Liver (tissue), 9 donors: Measurements from ENCODE around the gene RPA3. TPM values are rescaled to one million over a fixed set of nuclear protein-coding genes. Genes with fewer than 3 reads are reported as not detected.

Experiments
- DNase-seq: peaks from one replicate; pipeline ENCODE4 v3.0.0-alpha.2; 2017; ENCODE audit warnings: low spot score
- H3K27ac ChIP-seq, 2 donors: one replicate each; pipeline ENCODE4 v1.7.0; 2013; ENCODE audit warnings: inconsistent platforms in 2 of 2, low read length in 2 of 2, control low read depth in 1 of 2, low read depth in 1 of 2, mild to moderate bottlenecking in 1 of 2
- H3K27me3 ChIP-seq, 4 donors: one replicate each; pipeline versions ENCODE4 v1.6.1 to v1.7.0; 2013; ENCODE audit warnings: low read length in 3 of 4, inconsistent platforms in 1 of 4, mild to moderate bottlenecking in 1 of 4, moderate library complexity in 1 of 4; ENCODE audit not compliant: control insufficient read depth in 4 of 4, insufficient read depth in 4 of 4
- H3K36me3 ChIP-seq, 4 donors: one replicate each; pipeline versions ENCODE4 v1.6.1 to v1.7.0; 2013; ENCODE audit warnings: low read length in 3 of 4, mild to moderate bottlenecking in 3 of 4, low read depth in 1 of 4, moderate library complexity in 1 of 4; ENCODE audit not compliant: control insufficient read depth in 4 of 4, insufficient read depth in 3 of 4
- H3K4me1 ChIP-seq, 4 donors: one replicate each; pipeline versions ENCODE4 v1.6.1 to v1.7.0; 2013; ENCODE audit warnings: low read length in 3 of 4, mild to moderate bottlenecking in 3 of 4, moderate library complexity in 1 of 4; ENCODE audit not compliant: control insufficient read depth in 4 of 4, insufficient read depth in 4 of 4
- H3K4me3 ChIP-seq, 3 donors: one replicate each; pipeline versions ENCODE4 v1.6.1 to v1.7.0; 2013; ENCODE audit warnings: low read length in 3 of 3, control low read depth in 1 of 3, low read depth in 1 of 3, mild to moderate bottlenecking in 1 of 3
- H3K9ac ChIP-seq, 2 donors: one replicate each; pipeline ENCODE4 v1.7.0; 2013; ENCODE audit warnings: low read length in 2 of 2, mild to moderate bottlenecking in 2 of 2, moderate library complexity in 2 of 2, control low read depth in 1 of 2, low read depth in 1 of 2
- H3K9me3 ChIP-seq, 4 donors: one replicate each; pipeline versions ENCODE4 v1.6.1 to v1.7.0; 2013; ENCODE audit warnings: low read length in 3 of 4; ENCODE audit not compliant: control insufficient read depth in 4 of 4
- GABPA ChIP-seq, 2 donors: IDR thresholded peaks in 1 of 2; conservative IDR thresholded peaks in 1 of 2; 2 replicates each; pipeline ENCODE4 v1.6.1; 2016; ENCODE audit warnings: antibody characterized with exemption in 2 of 2, mild to moderate bottlenecking in 1 of 2, moderate library complexity in 1 of 2
- HNF4G ChIP-seq: IDR thresholded peaks from 2 replicates; pipeline ENCODE4 v1.6.1; 2016; ENCODE audit warnings: antibody characterized with exemption
- NR2F2 ChIP-seq: IDR thresholded peaks from 2 replicates; pipeline ENCODE4 v1.6.1; 2016; ENCODE audit warnings: antibody characterized with exemption
- RAD21 ChIP-seq, 2 donors: IDR thresholded peaks; 2 replicates each; pipeline ENCODE4 v1.6.1; 2016; ENCODE audit warnings: antibody characterized with exemption in 2 of 2, mild to moderate bottlenecking in 2 of 2
- RXRA ChIP-seq, 2 donors: IDR thresholded peaks; 2 replicates each; pipeline ENCODE4 v1.6.1; 2017 to 2018; ENCODE audit warnings: antibody characterized with exemption in 2 of 2, mild to moderate bottlenecking in 1 of 2
- SP1 ChIP-seq: IDR thresholded peaks from 2 replicates; pipeline ENCODE4 v1.6.1; 2018; ENCODE audit warnings: antibody characterized with exemption, mild to moderate bottlenecking
- TAF1 ChIP-seq: conservative IDR thresholded peaks from 2 replicates; pipeline ENCODE4 v1.6.1; 2016; ENCODE audit warnings: antibody characterized with exemption, mild to moderate bottlenecking
- YY1 ChIP-seq: IDR thresholded peaks from 2 replicates; pipeline ENCODE4 v1.6.1; 2016; ENCODE audit warnings: antibody characterized with exemption, mild to moderate bottlenecking
- WGBS: extraction: QIAGEN DNeasy Blood & Tissue Kit; methylation state at CpG from one replicate; pipeline ENCODE4 v1.1.7; 2013; 5-methylcytosine and 5-hydroxymethylcytosine counted together
- polyA plus RNA-seq, 2 donors: library from polyadenylated mRNA; stranded (reverse) in 1 of 2; unstranded in 1 of 2; fragments of 200-250 nt in 1 of 2; fragments of >200 nt in 1 of 2; fragmentation: Nextera tagmentation in 1 of 2; extraction: Ambion mirVana in 1 of 2; gene quantifications; one replicate each; pipeline versions ENCODE4 v1.2.1 to v1.2.3, GENCODE V29; 2013 to 2015
- total RNA-seq, 2 donors: library from RNA; depleted of rRNA; stranded (reverse); fragments of >200 nt; gene quantifications; one replicate each; pipeline ENCODE4 v1.2.3, GENCODE V29; 2014
- TF ChIP-seq, protein P1 (sequence below): IDR thresholded peaks from 2 replicates; pipeline ENCODE4 v1.6.1; 2016; ENCODE audit warnings: antibody characterized with exemption
- TF ChIP-seq, protein P2 (sequence below): fragments of 150-350 bp; IDR thresholded peaks from 2 replicates; pipeline ENCODE4 v1.5.1; 2017; ENCODE audit warnings: improper control_type of control experiment, low read depth, low read length; ENCODE audit not compliant: missing input control
- TF ChIP-seq, protein P3 (sequence below): IDR thresholded peaks from 2 replicates; pipeline ENCODE4 v1.6.1; 2016; ENCODE audit warnings: antibody characterized with exemption
- TF ChIP-seq, protein P4 (sequence below): IDR thresholded peaks from 2 replicates; pipeline ENCODE4 v1.6.1; 2016; ENCODE audit warnings: antibody characterized with exemption, mild to moderate bottlenecking
- donor health status: healthy.
- donor health status: healthy.
- donor health status: healthy.
- donor health status: healthy.
- donor health status: healthy.

Gene RPA3
- total and polyA plus RNA-seq, 4 donors, result 13.0 to 53.1 (median 18.6) TPM

- Histone ChIP-seq H3K9ac (no peak overlapping the region), H3K4me3 (no peak overlapping the region), H3K9me3 (no peaks in the 10 kb centered on the region), H3K4me1 (no peaks in the 10 kb centered on the region), H3K27me3 (no peaks in the 10 kb centered on the region), H3K27ac (no peak overlapping the region), H3K36me3 (peaks cover 0 to 2% (median 0%) of the 10 kb centered on the region in 4 donors)
- DNase-seq, result no peak
- WGBS, result 94% methylated on average over 1 of the region's 1 CpG
- TF ChIP-seq RXRA (IDR thresholded peaks at IDR 0.05) (no peak), TAF1 (no peak), NR2F2 (no peak), HNF4G (no peak), YY1 (no peak), GABPA (IDR thresholded peaks at IDR 0.05 in 1 of 2, conservative IDR thresholded peaks at IDR 0.05 in 1 of 2) (no peak), SP1 (no peak)
- TF ChIP-seq, protein P1, sequence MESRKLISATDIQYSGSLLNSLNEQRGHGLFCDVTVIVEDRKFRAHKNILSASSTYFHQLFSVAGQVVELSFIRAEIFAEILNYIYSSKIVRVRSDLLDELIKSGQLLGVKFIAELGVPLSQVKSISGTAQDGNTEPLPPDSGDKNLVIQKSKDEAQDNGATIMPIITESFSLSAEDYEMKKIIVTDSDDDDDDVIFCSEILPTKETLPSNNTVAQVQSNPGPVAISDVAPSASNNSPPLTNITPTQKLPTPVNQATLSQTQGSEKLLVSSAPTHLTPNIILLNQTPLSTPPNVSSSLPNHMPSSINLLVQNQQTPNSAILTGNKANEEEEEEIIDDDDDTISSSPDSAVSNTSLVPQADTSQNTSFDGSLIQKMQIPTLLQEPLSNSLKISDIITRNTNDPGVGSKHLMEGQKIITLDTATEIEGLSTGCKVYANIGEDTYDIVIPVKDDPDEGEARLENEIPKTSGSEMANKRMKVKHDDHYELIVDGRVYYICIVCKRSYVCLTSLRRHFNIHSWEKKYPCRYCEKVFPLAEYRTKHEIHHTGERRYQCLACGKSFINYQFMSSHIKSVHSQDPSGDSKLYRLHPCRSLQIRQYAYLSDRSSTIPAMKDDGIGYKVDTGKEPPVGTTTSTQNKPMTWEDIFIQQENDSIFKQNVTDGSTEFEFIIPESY, result no peak
- TF ChIP-seq, protein P2, sequence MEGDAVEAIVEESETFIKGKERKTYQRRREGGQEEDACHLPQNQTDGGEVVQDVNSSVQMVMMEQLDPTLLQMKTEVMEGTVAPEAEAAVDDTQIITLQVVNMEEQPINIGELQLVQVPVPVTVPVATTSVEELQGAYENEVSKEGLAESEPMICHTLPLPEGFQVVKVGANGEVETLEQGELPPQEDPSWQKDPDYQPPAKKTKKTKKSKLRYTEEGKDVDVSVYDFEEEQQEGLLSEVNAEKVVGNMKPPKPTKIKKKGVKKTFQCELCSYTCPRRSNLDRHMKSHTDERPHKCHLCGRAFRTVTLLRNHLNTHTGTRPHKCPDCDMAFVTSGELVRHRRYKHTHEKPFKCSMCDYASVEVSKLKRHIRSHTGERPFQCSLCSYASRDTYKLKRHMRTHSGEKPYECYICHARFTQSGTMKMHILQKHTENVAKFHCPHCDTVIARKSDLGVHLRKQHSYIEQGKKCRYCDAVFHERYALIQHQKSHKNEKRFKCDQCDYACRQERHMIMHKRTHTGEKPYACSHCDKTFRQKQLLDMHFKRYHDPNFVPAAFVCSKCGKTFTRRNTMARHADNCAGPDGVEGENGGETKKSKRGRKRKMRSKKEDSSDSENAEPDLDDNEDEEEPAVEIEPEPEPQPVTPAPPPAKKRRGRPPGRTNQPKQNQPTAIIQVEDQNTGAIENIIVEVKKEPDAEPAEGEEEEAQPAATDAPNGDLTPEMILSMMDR, result no peak
- TF ChIP-seq, protein P3, sequence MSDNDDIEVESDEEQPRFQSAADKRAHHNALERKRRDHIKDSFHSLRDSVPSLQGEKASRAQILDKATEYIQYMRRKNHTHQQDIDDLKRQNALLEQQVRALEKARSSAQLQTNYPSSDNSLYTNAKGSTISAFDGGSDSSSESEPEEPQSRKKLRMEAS, result no peak
- TF ChIP-seq, protein P4, sequence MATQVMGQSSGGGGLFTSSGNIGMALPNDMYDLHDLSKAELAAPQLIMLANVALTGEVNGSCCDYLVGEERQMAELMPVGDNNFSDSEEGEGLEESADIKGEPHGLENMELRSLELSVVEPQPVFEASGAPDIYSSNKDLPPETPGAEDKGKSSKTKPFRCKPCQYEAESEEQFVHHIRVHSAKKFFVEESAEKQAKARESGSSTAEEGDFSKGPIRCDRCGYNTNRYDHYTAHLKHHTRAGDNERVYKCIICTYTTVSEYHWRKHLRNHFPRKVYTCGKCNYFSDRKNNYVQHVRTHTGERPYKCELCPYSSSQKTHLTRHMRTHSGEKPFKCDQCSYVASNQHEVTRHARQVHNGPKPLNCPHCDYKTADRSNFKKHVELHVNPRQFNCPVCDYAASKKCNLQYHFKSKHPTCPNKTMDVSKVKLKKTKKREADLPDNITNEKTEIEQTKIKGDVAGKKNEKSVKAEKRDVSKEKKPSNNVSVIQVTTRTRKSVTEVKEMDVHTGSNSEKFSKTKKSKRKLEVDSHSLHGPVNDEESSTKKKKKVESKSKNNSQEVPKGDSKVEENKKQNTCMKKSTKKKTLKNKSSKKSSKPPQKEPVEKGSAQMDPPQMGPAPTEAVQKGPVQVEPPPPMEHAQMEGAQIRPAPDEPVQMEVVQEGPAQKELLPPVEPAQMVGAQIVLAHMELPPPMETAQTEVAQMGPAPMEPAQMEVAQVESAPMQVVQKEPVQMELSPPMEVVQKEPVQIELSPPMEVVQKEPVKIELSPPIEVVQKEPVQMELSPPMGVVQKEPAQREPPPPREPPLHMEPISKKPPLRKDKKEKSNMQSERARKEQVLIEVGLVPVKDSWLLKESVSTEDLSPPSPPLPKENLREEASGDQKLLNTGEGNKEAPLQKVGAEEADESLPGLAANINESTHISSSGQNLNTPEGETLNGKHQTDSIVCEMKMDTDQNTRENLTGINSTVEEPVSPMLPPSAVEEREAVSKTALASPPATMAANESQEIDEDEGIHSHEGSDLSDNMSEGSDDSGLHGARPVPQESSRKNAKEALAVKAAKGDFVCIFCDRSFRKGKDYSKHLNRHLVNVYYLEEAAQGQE, result no peak
Measured at GRCh38 chr7:7668706-7669105, 49.7 kb downstream of the RPA3 start.

DNA sequence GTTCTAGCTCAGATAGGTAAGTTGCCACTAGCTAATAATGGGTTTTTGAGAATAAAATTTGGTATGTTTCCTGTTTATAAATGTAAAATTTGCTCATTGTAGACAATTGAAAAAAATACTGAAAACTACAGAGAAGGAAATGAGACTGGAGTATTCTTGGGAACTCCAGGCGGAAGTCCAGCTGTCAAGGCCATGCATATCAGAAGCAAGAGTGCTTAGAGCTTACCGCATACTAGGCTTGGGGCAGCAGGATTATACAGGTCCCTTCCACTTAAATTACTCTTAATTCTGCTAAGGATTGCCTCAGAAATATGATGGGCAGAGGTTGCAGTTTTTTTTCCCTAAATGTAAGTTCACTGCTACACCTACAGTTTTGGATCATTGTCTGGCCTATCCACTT is 51.2 kb downstream of the RPA3 start:
- no peak for TF ChIP-seq SP1
- TF ChIP-seq, protein P4, result no peak
- TF ChIP-seq RAD21 (IDR thresholded peaks at IDR 0.05), result no peak
- TF ChIP-seq RXRA (IDR thresholded peaks at IDR 0.05), result no peak

More for the DNA sequence above, 51.2 kb downstream of the RPA3 start:
- Histone ChIP-seq H3K9me3 (no peaks in the 10 kb centered on the region), H3K4me3 (no peak overlapping the region), H3K27me3 (no peaks in the 10 kb centered on the region), H3K4me1 (no peaks in the 10 kb centered on the region), H3K27ac (no peak overlapping the region), H3K9ac (no peak overlapping the region), H3K36me3 (peaks cover 0 to 2% (median 0%) of the 10 kb centered on the region in 4 donors)
- 88% methylated on average over 2 of the region's 2 CpGs for WGBS
- no peak for DNase-seq
